Measurements from ENCODE around the gene SMIM30. TPM values are rescaled to one million over a fixed set of nuclear protein-coding genes. Genes with fewer than 3 reads are reported as not detected.

Gene SMIM30
- total RNA-seq, 1 experiment from 2014 or later, result 55.8 TPM

GRCh38 chr7:113131367-113131766 is 13.0 kb upstream of the SMIM30 start:
- TF ChIP-seq CTCF (IDR thresholded peaks at IDR 0.05 in 2 of 3, conservative IDR thresholded peaks at IDR 0.05 in 1 of 3; ENCODE audit: borderline replicate concordance in 1 of 3, insufficient read depth in 1 of 3, low read depth in 2 of 3, low read length in 2 of 3) (no peak), FOSL1 (IDR thresholded peaks at IDR 0.05; ENCODE audit: low read depth) (no peak), JUND (IDR thresholded peaks at IDR 0.05) (no peak), EZH2 (IDR thresholded peaks at IDR 0.05) (no peak), POLR2AphosphoS5 (IDR thresholded peaks at IDR 0.05; ENCODE audit: low read depth, low read length) (no peak), RAD21 (IDR thresholded peaks at IDR 0.05; ENCODE audit: low read depth) (no peak), SP1 (IDR thresholded peaks at IDR 0.05; ENCODE audit: low read depth) (no peak), EGR1 (IDR thresholded peaks at IDR 0.05; ENCODE audit: low read depth) (no peak), ELF1 (IDR thresholded peaks at IDR 0.05; ENCODE audit: borderline replicate concordance, low read depth) (no peak), POLR2A (IDR thresholded peaks at IDR 0.05; ENCODE audit: borderline replicate concordance, extremely low read depth, insufficient read depth, insufficient read length) (no peak), TCF7L2 (IDR thresholded peaks at IDR 0.05; ENCODE audit: borderline replicate concordance, extremely low read depth, insufficient read depth, insufficient read length) (no peak), CEBPB (IDR thresholded peaks at IDR 0.05; ENCODE audit: low read depth) (no peak), EZH2phosphoT487 (IDR thresholded peaks at IDR 0.05; ENCODE audit: borderline replicate concordance) (no peak), ZFX (IDR thresholded peaks at IDR 0.05) (no peak), CBX3 (IDR thresholded peaks at IDR 0.05; ENCODE audit: low read depth) (no peak), YY1 (IDR thresholded peaks at IDR 0.05; ENCODE audit: extremely low read depth, insufficient replicate concordance, low read depth, low read length) (no peak)
- TF ChIP-seq, protein P1, sequence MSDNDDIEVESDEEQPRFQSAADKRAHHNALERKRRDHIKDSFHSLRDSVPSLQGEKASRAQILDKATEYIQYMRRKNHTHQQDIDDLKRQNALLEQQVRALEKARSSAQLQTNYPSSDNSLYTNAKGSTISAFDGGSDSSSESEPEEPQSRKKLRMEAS (IDR thresholded peaks at IDR 0.05), result no peak
- TF ChIP-seq, protein P2, sequence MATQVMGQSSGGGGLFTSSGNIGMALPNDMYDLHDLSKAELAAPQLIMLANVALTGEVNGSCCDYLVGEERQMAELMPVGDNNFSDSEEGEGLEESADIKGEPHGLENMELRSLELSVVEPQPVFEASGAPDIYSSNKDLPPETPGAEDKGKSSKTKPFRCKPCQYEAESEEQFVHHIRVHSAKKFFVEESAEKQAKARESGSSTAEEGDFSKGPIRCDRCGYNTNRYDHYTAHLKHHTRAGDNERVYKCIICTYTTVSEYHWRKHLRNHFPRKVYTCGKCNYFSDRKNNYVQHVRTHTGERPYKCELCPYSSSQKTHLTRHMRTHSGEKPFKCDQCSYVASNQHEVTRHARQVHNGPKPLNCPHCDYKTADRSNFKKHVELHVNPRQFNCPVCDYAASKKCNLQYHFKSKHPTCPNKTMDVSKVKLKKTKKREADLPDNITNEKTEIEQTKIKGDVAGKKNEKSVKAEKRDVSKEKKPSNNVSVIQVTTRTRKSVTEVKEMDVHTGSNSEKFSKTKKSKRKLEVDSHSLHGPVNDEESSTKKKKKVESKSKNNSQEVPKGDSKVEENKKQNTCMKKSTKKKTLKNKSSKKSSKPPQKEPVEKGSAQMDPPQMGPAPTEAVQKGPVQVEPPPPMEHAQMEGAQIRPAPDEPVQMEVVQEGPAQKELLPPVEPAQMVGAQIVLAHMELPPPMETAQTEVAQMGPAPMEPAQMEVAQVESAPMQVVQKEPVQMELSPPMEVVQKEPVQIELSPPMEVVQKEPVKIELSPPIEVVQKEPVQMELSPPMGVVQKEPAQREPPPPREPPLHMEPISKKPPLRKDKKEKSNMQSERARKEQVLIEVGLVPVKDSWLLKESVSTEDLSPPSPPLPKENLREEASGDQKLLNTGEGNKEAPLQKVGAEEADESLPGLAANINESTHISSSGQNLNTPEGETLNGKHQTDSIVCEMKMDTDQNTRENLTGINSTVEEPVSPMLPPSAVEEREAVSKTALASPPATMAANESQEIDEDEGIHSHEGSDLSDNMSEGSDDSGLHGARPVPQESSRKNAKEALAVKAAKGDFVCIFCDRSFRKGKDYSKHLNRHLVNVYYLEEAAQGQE (IDR thresholded peaks at IDR 0.05; ENCODE audit: low read depth), result no peak
- TF ChIP-seq, protein P3, sequence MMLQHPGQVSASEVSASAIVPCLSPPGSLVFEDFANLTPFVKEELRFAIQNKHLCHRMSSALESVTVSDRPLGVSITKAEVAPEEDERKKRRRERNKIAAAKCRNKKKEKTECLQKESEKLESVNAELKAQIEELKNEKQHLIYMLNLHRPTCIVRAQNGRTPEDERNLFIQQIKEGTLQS (IDR thresholded peaks at IDR 0.05), result no peak
- TF ChIP-seq, protein P4, sequence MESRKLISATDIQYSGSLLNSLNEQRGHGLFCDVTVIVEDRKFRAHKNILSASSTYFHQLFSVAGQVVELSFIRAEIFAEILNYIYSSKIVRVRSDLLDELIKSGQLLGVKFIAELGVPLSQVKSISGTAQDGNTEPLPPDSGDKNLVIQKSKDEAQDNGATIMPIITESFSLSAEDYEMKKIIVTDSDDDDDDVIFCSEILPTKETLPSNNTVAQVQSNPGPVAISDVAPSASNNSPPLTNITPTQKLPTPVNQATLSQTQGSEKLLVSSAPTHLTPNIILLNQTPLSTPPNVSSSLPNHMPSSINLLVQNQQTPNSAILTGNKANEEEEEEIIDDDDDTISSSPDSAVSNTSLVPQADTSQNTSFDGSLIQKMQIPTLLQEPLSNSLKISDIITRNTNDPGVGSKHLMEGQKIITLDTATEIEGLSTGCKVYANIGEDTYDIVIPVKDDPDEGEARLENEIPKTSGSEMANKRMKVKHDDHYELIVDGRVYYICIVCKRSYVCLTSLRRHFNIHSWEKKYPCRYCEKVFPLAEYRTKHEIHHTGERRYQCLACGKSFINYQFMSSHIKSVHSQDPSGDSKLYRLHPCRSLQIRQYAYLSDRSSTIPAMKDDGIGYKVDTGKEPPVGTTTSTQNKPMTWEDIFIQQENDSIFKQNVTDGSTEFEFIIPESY (IDR thresholded peaks at IDR 0.05; ENCODE audit: extremely low read depth, insufficient replicate concordance, low read length), result no peak
- no TSS peak for BruUV-seq (replicated peaks)
- H3K79me2 ChIP-seq (ENCODE audit: insufficient read depth, low read length), result no peaks in the 10 kb centered on the region
- no peak overlapping the region for H3K4me3 ChIP-seq (replicated peaks in 1 of 2; ENCODE audit: low read depth in 1 of 2, low read length in 2 of 2)
- no peak overlapping the region for H3K27ac ChIP-seq (ENCODE audit: low read depth, low read length)
- no peak overlapping the region for H3K9ac ChIP-seq (ENCODE audit: low read length)
- no peaks in the 10 kb centered on the region for H3K27me3 ChIP-seq (ENCODE audit: insufficient read depth, low read length)
- H3K9me2 ChIP-seq (ENCODE audit: insufficient read depth), result no peaks in the 10 kb centered on the region; the same call in 1 of the 2 replicates
- ChIA-PET RAD21 (ENCODE audit: low non-redundant PET in 1 of 2, low total read pairs in 2 of 2, uncharacterized antibody in 2 of 2, unreplicated experiment in 2 of 2) (no interaction called here), POLR2A (no interaction called here), CTCF (no interaction called here)
- H2AFZ ChIP-seq (ENCODE audit: low read depth, low read length, poor library complexity, severe bottlenecking), result no peak overlapping the region
- no peaks in the 10 kb centered on the region for H3K9me3 ChIP-seq (ENCODE audit: control insufficient read depth in 1 of 2, insufficient read depth in 1 of 2, low read depth in 1 of 2, low read length in 2 of 2)
- no peaks in the 10 kb centered on the region for H3K4me1 ChIP-seq (ENCODE audit: control insufficient read depth in 1 of 2, insufficient read depth in 2 of 2, low read length in 2 of 2)
- no peaks in the 10 kb centered on the region for H3K36me3 ChIP-seq (ENCODE audit: control insufficient read depth in 1 of 2, insufficient read depth in 2 of 2, low read length in 2 of 2)
- DNase-seq (ENCODE audit: low read depth, low spot score), result no peak
- ATAC-seq, result no peak
- no peaks in the 10 kb centered on the region for H4K20me1 ChIP-seq (ENCODE audit: insufficient read depth)
- intact Hi-C loops (cut with micrococcal nuclease), result no loop called here
- H3K4me2 ChIP-seq (ENCODE audit: low read length), result no peak overlapping the region
